Kidney (tissue), 14 donors: Measurements from ENCODE around the gene CDC42BPG. TPM values are rescaled to one million over a fixed set of nuclear protein-coding genes. Genes with fewer than 3 reads are reported as not detected.
A peak's percentile ranks its signal among the peaks of the same experiment; 100 is the strongest.

Experiments
- DNase-seq, 5 donors: peaks; one replicate each; pipeline ENCODE4 v3.0.0-alpha.2; 2013 to 2020
- FAIRE-seq: peaks from 2 replicates; lab custom pipeline; 2012; peaks lifted over from hg19 to GRCh38; lab: Jason Lieb, UNC
- H3K27ac ChIP-seq, 2 donors: one replicate each; pipeline ENCODE4 v1.7.0; 2013; ENCODE audit warnings: low read depth in 2 of 2, low read length in 2 of 2, inconsistent platforms in 1 of 2
- H3K27me3 ChIP-seq: one replicate; pipeline ENCODE4 v1.7.1; 2013; ENCODE audit warnings: low read length, inconsistent platforms; ENCODE audit not compliant: control insufficient read depth, insufficient read depth
- H3K36me3 ChIP-seq, 3 donors: one replicate each; pipeline versions ENCODE4 v1.7.0 to v1.7.1; 2013; ENCODE audit warnings: low read length in 3 of 3, control low read depth in 1 of 3, inconsistent platforms in 1 of 3; ENCODE audit not compliant: insufficient read depth in 3 of 3, control insufficient read depth in 2 of 3
- H3K4me1 ChIP-seq, 3 donors: one replicate each; pipeline versions ENCODE4 v1.7.0 to v1.7.1; 2013; ENCODE audit warnings: low read length in 3 of 3, inconsistent platforms in 1 of 3, low read depth in 1 of 3; ENCODE audit not compliant: control insufficient read depth in 2 of 3, insufficient read depth in 2 of 3
- H3K4me3 ChIP-seq, 3 donors: one replicate each; pipeline versions ENCODE4 v1.7.0 to v1.8.1; 2013; ENCODE audit warnings: low read length in 3 of 3, control low read depth in 1 of 3, inconsistent platforms in 1 of 3
- H3K9ac ChIP-seq, 3 donors: one replicate each; pipeline versions ENCODE4 v1.7.0 to v1.7.1; 2013; ENCODE audit warnings: low read length in 3 of 3, control low read depth in 1 of 3, inconsistent platforms in 1 of 3
- H3K9me3 ChIP-seq, 3 donors: one replicate each; pipeline versions ENCODE4 v1.7.0 to v1.7.1; 2013; ENCODE audit warnings: low read length in 3 of 3, control low read depth in 1 of 3, inconsistent platforms in 1 of 3; ENCODE audit not compliant: control insufficient read depth in 2 of 3, insufficient read depth in 1 of 3
- CTCF ChIP-seq: IDR thresholded peaks from 3 replicates; pipeline ENCODE4 v1.5.1; 2012; ENCODE audit warnings: mild to moderate bottlenecking, moderate library complexity, borderline replicate concordance; ENCODE audit not compliant: insufficient read depth; ENCODE audit errors: extremely low read depth
- intact Hi-C: fragments of 100-400 bp; cut with DNase I; formaldehyde crosslinking; loops from one replicate; pipeline ENCODE4 v1.11.1; 2022
- polyA plus RNA-seq: library from polyadenylated mRNA; stranded (reverse); fragments of 350-450 nt; fragmentation: Illumina TruSeq; extraction: RNeasy Lipid Tissue Mini Kit (QIAGEN cat#74804); gene quantifications from one replicate; pipeline ENCODE4 v1.2.3, GENCODE V29; 2014; ENCODE audit warnings: low read depth, low replicate concordance; ENCODE audit not compliant: insufficient read depth
- total RNA-seq: library from RNA; stranded (reverse); fragmentation: NEBNext Ultra II Directional; extraction: Animal tissue kit (Norgen Biotek cat#: 25700); gene quantifications from one replicate; pipeline ENCODE4 v1.2.1, GENCODE V29; 2021
- donor health status: control.
- donor health status: control.
- donor health status: control.
- donor health status: control.
- donor health status: control.
- donor health status: DM: yes; HTN: yes; CAD: no.
- donor health status: Normal renal cell carcinoma (clear cell type).

The CDC42BPG gene
- total and polyA plus RNA-seq, 2 donors from 2014 or later = 4.5 to 20.7 TPM

- DNase-seq = peak in 2 of 5 donors; percentile 25 to 69
- no peaks in the 10 kb centered on the region for H3K4me1 ChIP-seq
- no peaks in the 10 kb centered on the region for H3K9me3 ChIP-seq
- intact Hi-C loops = no loop called here
- no peak for FAIRE-seq
- H3K27me3 ChIP-seq = no peaks in the 10 kb centered on the region
- peaks cover 0 to 2% (median 0%) of the 10 kb centered on the region in 3 donors for H3K36me3 ChIP-seq
- no peak overlapping the region for H3K27ac ChIP-seq
- no peak overlapping the region for H3K9ac ChIP-seq
- no peak overlapping the region for H3K4me3 ChIP-seq
- no peak for TF ChIP-seq CTCF
These were observed 54.9 kb downstream of the CDC42BPG start for GRCh38 chr11:64789331-64790204.

GRCh38 chr11:64788321-64789215 is 55.9 kb downstream of the CDC42BPG start:
- Histone ChIP-seq H3K27ac (no peak overlapping the region), H3K36me3 (peaks cover 0 to 2% (median 0%) of the 10 kb centered on the region in 3 donors), H3K27me3 (no peaks in the 10 kb centered on the region), H3K9ac (no peak overlapping the region), H3K4me1 (no peaks in the 10 kb centered on the region), H3K4me3 (no peak overlapping the region), H3K9me3 (no peaks in the 10 kb centered on the region)
- DNase-seq (peak in 2 of 5 donors; percentile 23 to 52), FAIRE-seq (no peak)
- no peak for TF ChIP-seq CTCF
- intact Hi-C loops = no loop called here

- no peaks in the 10 kb centered on the region for H3K9me3 ChIP-seq
- no peak overlapping the region for H3K27ac ChIP-seq
- H3K4me1 ChIP-seq = no peaks in the 10 kb centered on the region
- DNase-seq = peak in 4 of 5 donors; percentile 52 to 79 (median 56)
- no peaks in the 10 kb centered on the region for H3K27me3 ChIP-seq
- intact Hi-C loops = no loop called here
- peaks cover 0 to 2% (median 0%) of the 10 kb centered on the region in 3 donors for H3K36me3 ChIP-seq
- no peak overlapping the region for H3K4me3 ChIP-seq
- peak; percentile 60 for TF ChIP-seq CTCF
- FAIRE-seq = no peak
- no peak overlapping the region for H3K9ac ChIP-seq
These were observed 56.7 kb downstream of the CDC42BPG start for GRCh38 chr11:64787526-64788320.
